Hepatocyte (in vitro differentiated cells): ENCODE measurements around the gene CBFA2T3. TPM values are rescaled to one million over a fixed set of nuclear protein-coding genes. Genes with fewer than 3 reads are reported as not detected.

Source experiments
- DNase-seq: peaks from one replicate; pipeline ENCODE4 v3.0.0-alpha.2; 2016; ENCODE audit warnings: low spot score
- H2AFZ ChIP-seq: fragments of 200-600 bp; sonication (generic); 2 replicates; pipeline ENCODE4 v1.6.0; 2016; ENCODE audit warnings: antibody characterized with exemption, mild to moderate bottlenecking
- H3K27ac ChIP-seq: fragments of 200-600 bp; sonication (generic); 2 replicates; pipeline ENCODE4 v1.5.1; 2016; ENCODE audit warnings: mild to moderate bottlenecking
- H3K27me3 ChIP-seq: fragments of 200-600 bp; sonication (generic); 2 replicates; pipeline ENCODE4 v1.6.1; 2016
- H3K36me3 ChIP-seq: fragments of 200-600 bp; sonication (generic); replicated peaks from 2 replicates; pipeline ENCODE4 v1.5.1; 2016; ENCODE audit warnings: low read depth; ENCODE audit not compliant: insufficient read depth
- H3K4me1 ChIP-seq: fragments of 200-600 bp; sonication (generic); 2 replicates; pipeline ENCODE4 v1.5.1; 2016; ENCODE audit warnings: mild to moderate bottlenecking, moderate library complexity; ENCODE audit not compliant: insufficient read depth
- H3K4me2 ChIP-seq: fragments of 200-600 bp; sonication (generic); 2 replicates; pipeline ENCODE4 v1.6.0; 2016
- H3K4me3 ChIP-seq: fragments of 200-600 bp; sonication (generic); 2 replicates; pipeline ENCODE4 v1.5.1; 2016; ENCODE audit warnings: mild to moderate bottlenecking
- H3K79me2 ChIP-seq: fragments of 200-600 bp; sonication (generic); 2 replicates; pipeline ENCODE4 v1.6.0; 2017; ENCODE audit warnings: mild to moderate bottlenecking
- H3K9me2 ChIP-seq: fragments of 200-600 bp; sonication (generic); replicated peaks from 2 replicates; pipeline ENCODE4 v1.6.0; 2017; ENCODE audit warnings: mild to moderate bottlenecking; ENCODE audit not compliant: insufficient read depth
- H3K9me3 ChIP-seq: fragments of 200-600 bp; sonication (generic); 2 replicates; pipeline ENCODE4 v1.5.1; 2016; ENCODE audit warnings: low read depth, mild to moderate bottlenecking
- H4K20me1 ChIP-seq: fragments of 200-600 bp; sonication (generic); 2 replicates; pipeline ENCODE4 v1.6.0; 2016; ENCODE audit warnings: mild to moderate bottlenecking; ENCODE audit not compliant: insufficient read depth, poor library complexity, severe bottlenecking
- CTCF ChIP-seq: fragments of 200-600 bp; sonication (generic); IDR thresholded peaks from 2 replicates; pipeline ENCODE4 v1.5.1; 2016; ENCODE audit warnings: antibody characterized with exemption, mild to moderate bottlenecking; ENCODE audit not compliant: poor library complexity
- EZH2 ChIP-seq: fragments of 200-600 bp; sonication (generic); IDR thresholded peaks from 2 replicates; pipeline ENCODE4 v1.6.1; 2016; ENCODE audit warnings: antibody characterized with exemption, mild to moderate bottlenecking, borderline replicate concordance
- EZH2phosphoT487 ChIP-seq: fragments of 200-600 bp; sonication (generic); IDR thresholded peaks from one replicate; pipeline ENCODE4 v1.6.1; 2018; ENCODE audit warnings: antibody characterized with exemption, mild to moderate bottlenecking, low read depth, moderate library complexity; ENCODE audit not compliant: unreplicated experiment, severe bottlenecking
- WGBS: methylation state at CpG from one replicate; pipeline ENCODE4 v1.1.6; 2016; ENCODE audit warnings: low lambda C conversion rate; ENCODE audit errors: missing lambda C conversion rate; 5-methylcytosine and 5-hydroxymethylcytosine counted together
- polyA plus RNA-seq: library from polyadenylated mRNA; unstranded; fragments of >200 nt; fragmentation: Nextera tagmentation; extraction: Ambion mirVana; gene quantifications from 2 replicates; pipeline ENCODE4 v1.2.1, GENCODE V29; 2016
- total RNA-seq: library from RNA; depleted of rRNA; stranded (reverse); fragments of >200 nt; gene quantifications from 2 replicates; pipeline ENCODE4 v1.2.3, GENCODE V29; 2014

CBFA2T3 gene
- total and polyA plus RNA-seq, 2 experiments from 2014 or later = 0.07 to 1.5 TPM

GRCh38 chr16:88872650-88873331, 104.2 kb downstream of the CBFA2T3 start:
- Histone ChIP-seq H3K27me3 (no peaks in the 10 kb centered on the region), H2AFZ (no peak overlapping the region), H3K36me3 (no peaks in the 10 kb centered on the region), H3K9me3 (no peaks in the 10 kb centered on the region), H3K4me3 (no peak overlapping the region), H3K4me1 (no peaks in the 10 kb centered on the region), H3K79me2 (no peaks in the 10 kb centered on the region), H3K4me2 (no peak overlapping the region), H4K20me1 (no peaks in the 10 kb centered on the region), H3K27ac (no peak overlapping the region), H3K9me2 (no peaks in the 10 kb centered on the region)
- TF ChIP-seq EZH2 (no peak), CTCF (no peak), EZH2phosphoT487 (no peak)
- 81% methylated on average over 24 of the region's 25 CpGs for WGBS
- no peak for DNase-seq

GRCh38 chr16:88871730-88872416, 105.1 kb downstream of the CBFA2T3 start:
- no peaks in the 10 kb centered on the region for H3K36me3 ChIP-seq

GRCh38 chr16:88871349-88871702, 105.7 kb downstream of the CBFA2T3 start:
- TF ChIP-seq EZH2phosphoT487 (no peak), EZH2 (no peak), CTCF (no peak)
- H3K79me2 ChIP-seq = no peaks in the 10 kb centered on the region
- WGBS = 72% methylated on average over 7 of the region's 8 CpGs
- H3K9me2 ChIP-seq = no peaks in the 10 kb centered on the region
- H3K4me2 ChIP-seq = no peak overlapping the region
- no peaks in the 10 kb centered on the region for H3K27me3 ChIP-seq
- H3K4me3 ChIP-seq = no peak overlapping the region
- no peak overlapping the region for H3K27ac ChIP-seq
- H3K9me3 ChIP-seq = no peaks in the 10 kb centered on the region
- H4K20me1 ChIP-seq = no peaks in the 10 kb centered on the region
- H3K36me3 ChIP-seq = no peaks in the 10 kb centered on the region
- H2AFZ ChIP-seq = no peak overlapping the region
- H3K4me1 ChIP-seq = no peaks in the 10 kb centered on the region
- DNase-seq = no peak

More at GRCh38 chr16:88871730-88872416, 105.1 kb downstream of the CBFA2T3 start:
- Histone ChIP-seq H3K79me2 (no peaks in the 10 kb centered on the region), H3K4me3 (no peak overlapping the region), H3K4me1 (no peaks in the 10 kb centered on the region), H3K27ac (no peak overlapping the region), H3K27me3 (no peaks in the 10 kb centered on the region), H3K9me3 (no peaks in the 10 kb centered on the region), H4K20me1 (no peaks in the 10 kb centered on the region), H3K9me2 (no peaks in the 10 kb centered on the region), H3K4me2 (no peak overlapping the region), H2AFZ (no peak overlapping the region)
- 88% methylated on average over 12 of the region's 21 CpGs for WGBS
- no peak for TF ChIP-seq CTCF
- DNase-seq = no peak
